OCI-M2 (cell line): ENCODE results near the gene LAMB1.

Source experiments
- DNase-seq: peaks from one replicate; lab custom pipeline; 2025; ENCODE audit not compliant: unreplicated experiment; lab: John Stamatoyannopoulos, UW

The LAMB1 gene

DNA sequence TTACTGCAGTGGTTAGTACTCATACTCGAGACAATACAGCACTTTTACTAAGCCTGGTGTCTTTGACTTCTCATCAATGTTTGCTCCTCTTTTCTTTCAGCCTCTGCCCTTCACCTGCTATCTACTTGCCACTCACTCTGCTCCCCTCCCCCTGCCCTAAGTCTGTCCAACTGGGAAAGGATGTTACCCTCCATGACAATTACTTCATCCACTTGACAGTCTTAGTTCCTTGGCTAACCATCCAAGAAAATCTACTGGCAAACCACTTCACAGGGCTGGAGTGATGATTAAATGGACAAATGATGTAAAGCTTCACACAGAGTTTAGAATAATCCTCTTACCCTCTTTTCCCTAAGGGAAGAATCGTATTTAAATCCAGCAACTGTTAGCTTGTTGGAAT lies 120.2 kb downstream of the LAMB1 start:
- no peak for DNase-seq

DNA sequence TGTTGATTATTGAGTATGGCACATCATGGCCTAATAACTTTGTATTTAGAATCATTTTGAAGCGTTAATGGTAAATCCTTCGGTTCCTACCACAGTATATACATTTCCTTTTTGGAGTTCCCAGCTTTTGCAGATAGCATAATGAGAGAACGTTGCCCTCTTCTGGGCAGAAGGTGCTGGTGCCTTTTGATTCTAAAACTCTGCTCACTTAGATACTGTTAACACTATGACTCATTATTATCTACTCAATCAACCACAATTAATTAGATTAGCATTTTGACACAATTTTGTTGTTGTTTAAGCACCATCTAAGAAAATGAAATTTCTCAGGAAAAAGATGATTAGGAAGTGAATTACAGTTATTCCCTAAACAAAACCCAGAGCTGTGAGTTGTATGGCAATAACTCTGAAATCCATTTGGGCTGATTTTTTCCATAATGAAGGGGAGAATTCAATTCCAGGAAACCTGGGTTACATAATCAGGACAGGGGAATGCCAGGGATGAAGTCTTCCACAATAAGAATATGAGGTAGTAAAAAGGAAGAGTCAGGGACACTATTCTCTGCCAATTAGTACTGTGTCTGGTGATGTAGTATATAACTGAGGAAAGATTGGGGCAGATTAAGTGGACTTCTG lies 123.4 kb downstream of the LAMB1 start:
- no peak for DNase-seq

DNA sequence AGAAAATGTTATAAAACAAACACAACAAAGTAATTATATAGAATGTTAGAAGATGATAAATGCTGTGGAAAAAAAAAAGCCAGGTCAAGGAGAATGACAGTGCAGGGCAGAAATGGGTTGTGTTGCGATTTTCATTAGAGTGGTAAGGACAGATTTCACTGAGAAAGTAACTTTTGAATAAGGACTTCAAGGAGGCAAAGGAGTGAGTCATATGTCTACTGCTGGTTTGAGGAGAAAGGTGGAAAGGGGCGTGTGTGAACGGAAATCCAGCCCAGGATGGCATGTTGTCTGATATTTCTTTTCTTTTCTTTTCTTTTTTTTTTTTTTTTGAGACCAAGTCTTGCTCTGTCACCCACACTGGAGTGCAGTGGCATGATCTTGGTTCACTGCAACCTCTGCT lies 124.3 kb downstream of the LAMB1 start:
- no peak for DNase-seq

DNA sequence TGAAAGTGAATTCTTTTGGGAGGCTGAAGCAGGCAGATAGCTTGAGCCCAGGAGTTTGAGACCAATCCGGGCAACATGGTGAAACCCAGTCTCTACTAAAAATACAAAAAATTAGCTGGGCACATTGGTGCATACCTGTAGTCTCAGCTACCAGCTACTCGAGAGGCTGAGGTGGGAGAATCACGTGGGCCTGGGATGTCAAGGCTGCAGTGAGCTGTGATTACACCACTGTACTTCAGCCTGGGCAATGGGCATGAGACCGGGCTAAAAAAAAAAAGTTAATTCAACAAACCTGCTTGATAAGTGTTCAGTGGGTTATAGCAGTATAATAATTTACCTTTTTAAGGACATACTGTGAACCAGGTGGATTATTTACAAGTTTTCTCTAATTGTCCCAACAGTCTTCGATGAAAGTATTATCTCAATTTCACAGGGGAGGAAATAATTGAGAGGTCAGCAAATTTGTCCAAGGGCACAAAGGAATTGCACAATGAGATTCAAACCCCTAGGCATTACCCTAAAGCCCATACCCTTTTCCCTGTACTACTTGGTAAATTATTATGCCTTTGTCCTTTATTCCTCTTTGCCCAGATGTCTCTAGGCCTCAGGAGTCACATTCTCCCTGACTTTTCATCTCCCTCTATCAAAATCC lies 125.1 kb downstream of the LAMB1 start:
- no peak for DNase-seq

DNA sequence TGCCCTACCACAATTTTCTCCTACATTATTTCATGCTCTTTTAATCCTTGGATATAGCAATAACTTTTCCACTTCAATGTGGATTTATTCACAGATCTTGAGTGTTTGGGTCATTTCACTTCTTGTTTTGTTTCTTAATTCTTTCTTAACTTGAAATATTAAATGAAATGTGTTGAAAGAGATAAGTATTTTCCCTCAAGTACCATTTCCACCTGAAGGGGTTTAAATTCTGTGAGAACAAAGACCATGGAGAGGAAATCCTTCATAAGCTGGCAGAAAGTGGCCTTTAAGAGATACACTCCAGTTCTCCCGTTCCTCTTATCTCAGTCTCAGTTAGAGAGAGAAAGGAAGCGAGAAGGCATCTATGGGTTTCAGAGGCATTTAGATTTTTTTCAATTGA lies 126.0 kb downstream of the LAMB1 start:
- DNase-seq, result no peak

DNA sequence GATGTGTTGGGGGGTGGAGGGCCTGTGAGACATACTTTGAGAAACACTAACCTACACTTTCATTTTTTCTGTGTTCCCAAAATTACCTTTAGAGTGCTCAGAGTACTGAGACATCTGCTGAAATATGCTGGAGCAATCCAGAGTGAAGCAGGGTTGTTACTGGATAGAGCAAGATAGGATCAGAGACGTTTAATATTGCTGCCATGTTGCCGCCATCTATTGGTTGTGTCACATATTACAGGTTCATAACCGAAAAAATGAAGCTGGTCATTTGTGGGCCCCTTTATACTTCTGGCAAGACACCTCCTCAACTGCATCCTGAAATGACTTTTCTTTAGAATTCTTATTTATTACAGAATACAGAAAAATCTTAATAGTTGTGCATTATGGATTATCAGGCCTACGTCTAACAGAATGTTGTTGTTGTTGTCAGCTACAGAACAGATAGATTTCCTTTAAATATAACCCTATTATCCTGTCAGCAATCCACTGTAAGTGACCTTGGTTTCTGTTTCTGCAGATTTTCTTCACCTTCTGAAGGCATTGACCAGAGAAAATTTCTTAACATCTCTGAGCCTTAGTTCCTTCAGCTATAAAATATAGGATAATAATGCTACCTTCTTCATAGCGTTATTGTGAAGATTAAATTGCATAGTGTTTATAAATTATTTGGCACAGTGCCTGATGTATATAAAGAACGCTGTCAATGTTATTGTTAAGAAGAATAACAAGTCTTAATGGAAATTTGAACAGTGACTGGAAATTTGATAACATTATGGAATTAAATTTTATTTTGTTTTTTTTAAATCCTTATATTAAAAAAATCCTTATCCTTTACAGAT lies 128.1 kb downstream of the LAMB1 start:
- DNase-seq, result peak; percentile 16

DNA sequence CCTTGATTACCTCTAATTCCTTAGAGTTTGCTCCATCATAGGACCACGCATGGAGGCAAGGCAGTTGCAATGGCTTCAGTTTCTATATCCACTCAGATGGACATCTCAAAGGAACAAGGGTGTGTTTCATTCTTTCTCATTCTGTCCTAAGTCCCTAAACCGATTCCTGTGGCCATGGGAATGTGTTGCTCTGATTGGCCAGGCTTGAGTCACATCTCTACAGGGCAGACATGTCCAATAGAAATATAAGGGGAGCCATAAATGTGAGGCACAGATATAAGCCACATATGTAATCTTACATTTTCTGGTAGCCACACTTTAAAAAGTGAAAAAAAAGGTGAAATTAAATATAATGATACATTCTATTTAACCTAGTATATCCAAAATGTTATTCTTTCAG lies 128.8 kb downstream of the LAMB1 start:
- DNase-seq, result no peak
